ENCODE measurements around the gene LBHD1. TPM values are rescaled to one million over a fixed set of nuclear protein-coding genes. Genes with fewer than 3 reads are reported as not detected.
"Not testable (repeated sequence)": the region's sequence is repeated elsewhere in the genome, so short reads cannot be mapped to it uniquely, and the experiment has no call there.

LBHD1 gene
- total RNA-seq, 1 donor from 2014 or later: 24.3 TPM

DNA sequence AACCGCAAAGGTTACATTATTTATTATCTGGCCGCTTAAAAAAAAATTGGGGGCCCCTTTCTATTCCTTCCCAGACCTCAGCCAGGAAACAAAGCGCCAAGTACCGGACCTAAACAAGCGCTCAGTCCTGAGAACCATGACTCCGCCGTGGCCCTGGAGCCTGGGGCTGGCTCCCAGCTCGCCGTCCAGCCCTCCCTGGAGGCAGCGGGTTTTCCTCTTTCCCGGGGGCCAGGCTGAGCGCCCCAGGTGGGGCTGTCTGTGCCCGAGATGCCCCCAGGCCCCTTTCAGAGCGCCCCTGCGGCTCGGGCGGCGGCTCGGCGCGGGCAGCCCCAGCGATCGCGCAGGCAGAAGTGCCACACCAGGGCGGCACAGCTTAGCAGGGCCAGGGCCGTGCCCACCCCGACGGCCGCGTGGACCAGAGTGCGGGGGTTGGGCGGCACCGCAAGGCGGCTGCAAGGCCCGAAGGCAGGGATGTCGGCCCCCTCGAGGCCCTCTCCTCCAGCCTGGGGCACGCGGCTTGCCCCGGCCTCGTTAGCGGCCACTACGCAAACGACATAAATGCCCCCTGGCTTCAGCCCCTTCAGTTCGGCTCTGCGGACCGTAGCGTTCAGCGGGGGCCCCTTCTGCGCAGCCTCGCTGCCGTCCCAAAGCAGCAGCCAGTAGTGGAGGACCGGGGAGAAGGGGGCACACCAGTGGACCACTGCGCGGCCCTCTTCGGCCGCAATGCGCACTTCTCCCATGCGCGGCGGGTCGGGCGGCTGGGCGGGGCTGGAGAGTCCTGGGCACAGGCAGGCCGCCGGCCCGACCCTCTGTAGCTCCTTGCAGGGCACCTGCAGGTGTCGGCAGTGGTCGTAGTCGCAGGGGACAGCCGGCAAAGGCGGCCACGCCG lies 15.7 kb upstream of the LBHD1 start:
- H3K27ac Mint-ChIP-seq: no peak overlapping the region
- no peaks in the 10 kb centered on the region for H3K4me1 Mint-ChIP-seq (ENCODE audit: low read depth)
- H3K9me3 Mint-ChIP-seq: no peaks in the 10 kb centered on the region
- H3K27me3 Mint-ChIP-seq (ENCODE audit: insufficient read depth): peaks cover 6% of the 10 kb centered on the region
- DNase-seq (ENCODE audit: low spot score): no peak
- H3K4me3 Mint-ChIP-seq: no peak overlapping the region
- H3K36me3 Mint-ChIP-seq (ENCODE audit: low read depth): peaks cover 14% of the 10 kb centered on the region
- intact Hi-C loops (cut with micrococcal nuclease): no loop called here

DNA sequence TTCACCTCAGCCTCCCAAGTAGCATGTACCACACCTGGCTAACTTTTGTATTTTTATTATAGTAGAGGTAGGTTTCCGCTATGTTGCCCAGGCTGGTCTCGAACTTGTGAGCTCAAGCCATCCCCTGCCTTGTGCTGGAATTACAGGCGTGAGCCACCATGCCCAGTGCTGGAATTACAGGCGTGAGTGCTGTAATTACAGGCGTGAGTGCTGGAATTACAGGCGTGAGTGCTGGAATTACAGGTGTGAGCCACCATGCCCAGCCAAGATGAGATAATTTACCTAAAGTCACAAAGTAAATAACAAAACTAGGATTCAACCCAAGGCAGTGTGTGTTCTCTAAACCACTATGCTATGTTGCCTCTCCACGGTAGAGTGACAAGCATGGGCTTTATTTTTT lies 10.5 kb upstream of the LBHD1 start:
- H3K36me3 Mint-ChIP-seq (ENCODE audit: low read depth): peaks cover 7% of the 10 kb centered on the region
- H3K4me1 Mint-ChIP-seq (ENCODE audit: low read depth): peaks cover 21% of the 10 kb centered on the region
- H3K9me3 Mint-ChIP-seq: no peaks in the 10 kb centered on the region
- intact Hi-C loops (cut with micrococcal nuclease): no loop called here
- no peak overlapping the region for H3K27ac Mint-ChIP-seq
- DNase-seq (ENCODE audit: low spot score): no peak
- H3K27me3 Mint-ChIP-seq (ENCODE audit: insufficient read depth): no peaks in the 10 kb centered on the region
- no peak overlapping the region for H3K4me3 Mint-ChIP-seq

DNA sequence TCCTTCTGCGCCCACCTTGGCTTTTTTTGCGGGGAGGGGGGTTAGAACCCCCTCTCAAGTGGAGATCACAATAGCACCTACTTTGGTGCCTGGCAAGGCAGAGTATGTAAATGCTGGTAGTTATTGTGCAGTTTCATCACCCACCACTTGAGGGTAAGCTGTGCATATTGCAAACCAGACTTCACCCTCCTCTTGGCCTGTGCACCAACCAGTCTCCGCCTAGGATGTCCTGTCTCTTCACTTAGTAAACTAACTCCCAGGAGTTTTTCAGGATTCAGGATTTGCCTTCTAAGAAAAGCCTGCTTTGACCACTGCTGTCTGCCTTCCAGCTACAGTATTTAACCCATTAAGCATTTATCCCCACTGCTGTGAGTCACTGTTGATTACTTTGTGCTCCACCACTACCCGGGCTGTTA lies 8.8 kb upstream of the LBHD1 start:
- peak overlapping the region; percentile 72 for H3K4me3 Mint-ChIP-seq

DNA sequence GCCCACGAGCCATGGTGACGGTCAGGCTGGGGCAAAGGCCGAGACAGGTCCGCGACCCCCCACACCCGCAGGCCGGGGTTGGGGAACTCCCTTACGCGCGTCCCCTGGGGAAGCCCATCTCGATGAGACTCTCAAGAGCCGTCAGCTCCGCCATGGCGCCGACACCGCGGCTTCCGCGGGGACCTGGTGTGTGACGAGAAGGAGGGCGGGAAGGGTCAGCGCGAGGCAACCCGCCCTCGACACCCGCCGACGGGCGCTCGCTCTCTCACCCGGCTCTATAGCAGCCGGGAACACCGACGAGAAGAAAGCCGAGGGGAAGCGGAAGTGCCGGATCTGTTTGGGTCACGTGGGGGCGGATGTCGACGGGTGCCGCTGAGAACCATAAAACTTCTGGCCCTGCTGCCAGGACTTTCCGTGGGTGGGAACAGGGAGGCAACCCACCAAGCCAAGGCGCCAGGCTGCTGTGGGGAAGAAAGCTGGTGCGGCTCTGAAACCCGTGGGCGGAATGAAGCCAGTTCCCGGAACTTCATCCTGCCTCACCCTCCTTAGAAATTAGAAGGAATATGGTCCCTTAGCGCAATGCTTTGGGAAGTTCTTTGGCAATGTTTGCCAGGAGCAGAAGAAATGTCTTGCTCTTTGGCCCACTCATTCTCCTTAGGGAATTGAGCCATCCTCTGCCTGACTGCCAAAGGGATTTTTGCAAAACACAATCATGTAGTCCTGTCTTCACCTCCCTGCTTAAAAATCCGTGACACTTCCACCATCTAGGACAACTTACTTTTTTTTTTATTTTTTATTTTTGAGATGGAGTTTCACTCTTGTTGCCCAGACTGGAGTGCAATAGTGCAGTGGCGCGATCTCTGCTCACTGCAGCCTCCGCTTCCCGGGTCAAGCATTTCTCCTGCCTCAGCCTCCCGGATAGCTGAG lies 7.0 kb upstream of the LBHD1 start, which contains the start of gene UBXN1:
Gene UBXN1 (minus strand): TSS at position 304 of the 927 bp plus-strand sequence. CDS start 150 bp downstream, at position 154.
- H3K4me1 Mint-ChIP-seq (ENCODE audit: low read depth): peaks cover 36% of the 10 kb centered on the region
- peak within 1 kb of the TSS; percentile 82 for H3K27ac Mint-ChIP-seq
- no peaks in the 10 kb centered on the region for H3K9me3 Mint-ChIP-seq
- intact Hi-C loops (cut with micrococcal nuclease): loop anchor here (1.0 to 10.0 kb wide), 9 partner anchors 8 to 254 kb away; partner anchors contain the start of genes C11orf98, CSKMT, HNRNPUL2 and INTS5
- no peaks in the 10 kb centered on the region for H3K27me3 Mint-ChIP-seq (ENCODE audit: insufficient read depth)
- H3K36me3 Mint-ChIP-seq (ENCODE audit: low read depth): peaks cover 16% of the 10 kb centered on the region
- DNase-seq (ENCODE audit: low spot score): peak; percentile 79
- H3K4me3 Mint-ChIP-seq: peak within 1 kb of the TSS; percentile 80

More for the DNA sequence above, 8.8 kb upstream of the LBHD1 start:
- Mint-ChIP-seq H3K27me3 (ENCODE audit: insufficient read depth) (no peaks in the 10 kb centered on the region), H3K27ac (peak overlapping the region; percentile 67), H3K36me3 (ENCODE audit: low read depth) (peaks cover 13% of the 10 kb centered on the region), H3K4me1 (ENCODE audit: low read depth) (peaks cover 30% of the 10 kb centered on the region), H3K9me3 (no peaks in the 10 kb centered on the region)
- intact Hi-C loops (cut with micrococcal nuclease): no loop called here
- no peak for DNase-seq (ENCODE audit: low spot score)

DNA sequence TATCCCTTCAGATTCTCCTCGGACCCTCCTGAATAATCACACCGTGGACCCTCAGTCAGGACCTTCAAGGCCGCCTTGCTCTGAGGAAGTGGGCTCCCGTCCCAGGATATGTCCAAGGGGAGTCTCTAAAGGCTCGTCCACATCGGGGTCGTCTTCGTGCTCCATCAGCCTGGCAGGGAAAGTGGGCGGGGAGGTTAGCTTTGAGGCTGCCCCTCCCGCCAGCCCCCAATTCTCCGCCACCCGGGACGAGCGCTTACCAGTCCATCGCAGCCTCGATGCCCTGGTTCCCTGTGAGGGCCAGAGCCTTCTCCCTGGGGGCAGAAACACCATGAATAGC lies 6.3 kb upstream of the LBHD1 start:
- Mint-ChIP-seq H3K4me1 (ENCODE audit: low read depth) (peaks cover 36% of the 10 kb centered on the region), H3K27ac (peak overlapping the region; percentile 82), H3K36me3 (ENCODE audit: low read depth) (peaks cover 16% of the 10 kb centered on the region), H3K9me3 (no peaks in the 10 kb centered on the region), H3K27me3 (ENCODE audit: insufficient read depth) (no peaks in the 10 kb centered on the region), H3K4me3 (peak overlapping the region; percentile 80)
- intact Hi-C loops (cut with micrococcal nuclease): loop anchor here (2.0 to 10.0 kb wide), 2 partner anchors 14 to 254 kb away; partner anchors contain the start of genes C11orf98 and CSKMT
- no peak for DNase-seq (ENCODE audit: low spot score)

DNA sequence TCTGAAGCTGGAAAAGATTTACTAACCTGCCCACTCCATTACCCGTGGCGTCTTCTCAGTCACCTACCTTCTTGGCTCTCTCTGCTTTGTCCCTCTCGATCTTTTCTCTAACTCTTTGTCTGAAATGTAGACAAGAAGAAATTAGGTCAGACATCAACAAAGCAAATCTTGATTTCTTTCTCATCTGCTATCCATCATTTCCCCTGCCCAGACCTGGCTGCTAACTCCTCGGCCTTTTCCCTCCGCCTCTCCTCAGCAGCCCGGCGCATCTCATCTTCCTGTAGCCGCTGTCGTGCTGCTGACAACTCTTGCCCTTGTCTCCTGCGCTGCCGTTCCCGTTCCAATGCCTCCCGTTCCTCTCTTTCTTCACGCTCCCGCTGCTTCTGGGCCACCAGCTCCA lies 5.6 kb upstream of the LBHD1 start:
- no peaks in the 10 kb centered on the region for H3K9me3 Mint-ChIP-seq
- H3K4me3 Mint-ChIP-seq: peak overlapping the region; percentile 80
- H3K36me3 Mint-ChIP-seq (ENCODE audit: low read depth): peaks cover 16% of the 10 kb centered on the region
- H3K27ac Mint-ChIP-seq: peak overlapping the region; percentile 82
- H3K4me1 Mint-ChIP-seq (ENCODE audit: low read depth): peaks cover 40% of the 10 kb centered on the region
- H3K27me3 Mint-ChIP-seq (ENCODE audit: insufficient read depth): no peaks in the 10 kb centered on the region
- intact Hi-C loops (cut with micrococcal nuclease): loop anchor here (2.0 to 10.0 kb wide), 2 partner anchors 13 to 253 kb away; partner anchors contain the start of genes C11orf98 and CSKMT
- DNase-seq (ENCODE audit: low spot score): no peak

DNA sequence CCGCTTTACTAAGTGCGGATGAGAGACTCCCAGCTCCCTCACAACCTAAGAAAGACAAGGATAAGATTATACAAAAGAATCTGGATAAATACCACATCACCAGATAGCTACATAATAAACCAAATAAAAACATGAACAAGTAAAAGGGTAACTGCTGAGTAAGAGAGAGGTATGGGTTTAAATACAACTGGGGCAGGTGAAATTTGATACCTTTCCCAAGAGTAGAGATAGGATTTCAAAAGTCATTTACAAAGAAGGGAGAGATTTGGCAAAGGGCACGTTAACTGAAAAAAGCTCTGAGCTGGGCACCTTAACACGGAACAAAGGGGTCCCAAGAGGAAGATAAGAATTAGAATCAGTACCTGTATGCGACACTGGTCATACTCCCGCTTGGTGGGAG lies 5.1 kb upstream of the LBHD1 start:
- Mint-ChIP-seq H3K9me3 (no peaks in the 10 kb centered on the region), H3K4me3 (peak overlapping the region; percentile 80)
- intact Hi-C loops (cut with micrococcal nuclease): loop anchor here (10.0 kb wide), 1 partner anchor 252 kb away; no protein-coding TSS in a partner anchor

DNA sequence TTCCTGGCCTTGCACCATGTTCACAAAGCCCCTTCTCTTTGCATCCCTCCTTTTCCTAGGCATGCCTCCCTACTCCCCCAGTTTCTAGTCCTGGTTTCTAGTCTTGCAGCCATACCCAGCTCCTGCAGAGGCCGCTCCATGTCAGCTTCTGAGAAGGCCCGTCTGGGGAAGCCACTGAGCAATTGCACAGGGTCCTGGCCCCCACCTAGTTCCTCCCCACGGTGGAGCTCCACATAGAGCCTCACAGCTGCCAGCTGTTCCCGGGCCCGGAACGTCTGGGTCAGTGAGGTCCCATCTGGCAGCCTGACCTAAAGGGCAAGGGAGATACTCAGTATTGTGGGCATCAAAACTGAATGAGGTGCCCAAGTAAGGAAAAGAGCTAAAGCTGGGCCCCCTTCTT lies 4.6 kb upstream of the LBHD1 start:
- H3K27ac Mint-ChIP-seq: peak overlapping the region; percentile 6
- H3K27me3 Mint-ChIP-seq (ENCODE audit: insufficient read depth): no peaks in the 10 kb centered on the region
- intact Hi-C loops (cut with micrococcal nuclease): loop anchor here (10.0 kb wide), 1 partner anchor 252 kb away; no protein-coding TSS in a partner anchor
- H3K4me1 Mint-ChIP-seq (ENCODE audit: low read depth): peaks cover 40% of the 10 kb centered on the region
- H3K4me3 Mint-ChIP-seq: peak overlapping the region; percentile 80
- H3K9me3 Mint-ChIP-seq: no peaks in the 10 kb centered on the region
- no peak for DNase-seq (ENCODE audit: low spot score)
- peaks cover 16% of the 10 kb centered on the region for H3K36me3 Mint-ChIP-seq (ENCODE audit: low read depth)

More for the DNA sequence above, 5.1 kb upstream of the LBHD1 start:
- H3K27me3 Mint-ChIP-seq (ENCODE audit: insufficient read depth): no peaks in the 10 kb centered on the region
- H3K27ac Mint-ChIP-seq: peak overlapping the region; percentile 6
- H3K36me3 Mint-ChIP-seq (ENCODE audit: low read depth): peaks cover 16% of the 10 kb centered on the region
- peaks cover 40% of the 10 kb centered on the region for H3K4me1 Mint-ChIP-seq (ENCODE audit: low read depth)
- DNase-seq (ENCODE audit: low spot score): no peak

DNA sequence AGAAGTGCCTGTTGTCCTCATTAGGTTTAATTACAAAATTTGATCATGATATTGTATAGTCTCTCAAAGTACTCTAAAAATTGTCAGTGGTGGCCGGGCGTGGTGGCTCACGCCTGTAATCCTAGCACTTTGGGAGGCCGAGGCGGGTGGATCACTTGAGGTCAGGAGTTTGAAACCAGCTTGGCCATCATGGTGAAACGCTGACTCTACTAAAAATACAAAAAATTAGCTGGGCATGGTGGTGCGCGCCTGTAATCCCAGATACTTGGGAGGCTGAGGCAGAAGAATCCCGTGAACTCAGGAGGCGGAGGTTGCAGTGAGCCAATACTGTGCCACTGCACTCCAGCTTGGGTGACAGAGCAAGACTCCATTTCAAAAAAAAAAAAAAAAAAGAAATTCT lies 3.3 kb upstream of the LBHD1 start:
- not testable (repeated sequence) for H3K9me3 Mint-ChIP-seq; DNase-seq (ENCODE audit: low spot score); H3K4me3 Mint-ChIP-seq; H3K27ac Mint-ChIP-seq; H3K27me3 Mint-ChIP-seq (ENCODE audit: insufficient read depth)
- peaks cover 16% of the 10 kb centered on the region for H3K36me3 Mint-ChIP-seq (ENCODE audit: low read depth)
- intact Hi-C loops (cut with micrococcal nuclease): loop anchor here (10.0 kb wide), 1 partner anchor 251 kb away; no protein-coding TSS in a partner anchor
- peaks cover 34% of the 10 kb centered on the region for H3K4me1 Mint-ChIP-seq (ENCODE audit: low read depth)

DNA sequence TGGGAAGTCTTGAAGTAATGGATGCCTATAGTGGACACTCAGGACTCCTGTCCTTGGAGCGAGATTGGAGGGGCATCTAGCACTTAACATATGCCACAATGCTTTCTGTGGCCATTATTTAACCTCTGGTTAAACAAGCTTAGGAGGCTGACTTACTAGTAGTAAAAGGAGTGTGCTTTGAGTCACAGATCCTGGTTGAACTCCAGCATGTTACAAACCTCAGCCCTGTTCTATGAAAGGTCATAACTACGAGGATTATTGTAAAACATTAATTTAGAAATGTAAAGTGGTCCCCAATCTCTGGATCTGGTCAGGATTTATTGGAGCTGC lies 1.1 kb upstream of the LBHD1 start:
- DNase-seq (ENCODE audit: low spot score): no peak
- H3K4me3 Mint-ChIP-seq: peak overlapping the region; percentile 97
- H3K9me3 Mint-ChIP-seq: no peaks in the 10 kb centered on the region
- H3K4me1 Mint-ChIP-seq (ENCODE audit: low read depth): peaks cover 40% of the 10 kb centered on the region
- H3K27me3 Mint-ChIP-seq (ENCODE audit: insufficient read depth): no peaks in the 10 kb centered on the region
- H3K27ac Mint-ChIP-seq: peak overlapping the region; percentile 98
- intact Hi-C loops (cut with micrococcal nuclease): loop anchor here (10.0 kb wide), 1 partner anchor 248 kb away; no protein-coding TSS in a partner anchor
- peaks cover 20% of the 10 kb centered on the region for H3K36me3 Mint-ChIP-seq (ENCODE audit: low read depth)

DNA sequence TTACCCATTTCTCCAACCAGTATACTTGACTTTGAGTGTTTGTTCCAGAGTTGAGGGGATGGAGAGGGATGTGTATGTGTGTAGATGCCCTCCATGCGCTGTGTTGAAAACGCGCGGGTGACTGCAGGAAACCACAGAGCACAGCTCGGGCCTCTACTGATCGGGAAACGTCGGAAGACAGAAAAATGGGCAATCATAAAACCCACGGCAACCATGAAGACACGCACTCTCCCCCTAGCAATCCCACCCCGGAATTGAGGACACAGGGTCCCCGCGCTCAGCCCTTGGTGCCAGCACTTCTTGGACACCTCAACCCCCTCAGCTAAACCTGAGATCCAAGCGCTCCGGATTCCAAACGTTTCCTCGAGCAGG lies 845 bp downstream of the LBHD1 start:
- Mint-ChIP-seq H3K27ac (peak overlapping the region; percentile 98), H3K4me1 (ENCODE audit: low read depth) (peaks cover 37% of the 10 kb centered on the region), H3K9me3 (no peaks in the 10 kb centered on the region), H3K4me3 (peak overlapping the region; percentile 97), H3K36me3 (ENCODE audit: low read depth) (peaks cover 21% of the 10 kb centered on the region), H3K27me3 (ENCODE audit: insufficient read depth) (no peaks in the 10 kb centered on the region)
- DNase-seq (ENCODE audit: low spot score): no peak
- intact Hi-C loops (cut with micrococcal nuclease): loop anchor here (1.0 to 10.0 kb wide), 6 partner anchors 8 to 246 kb away; partner anchors contain the start of genes HNRNPUL2, INTS5, TUT1 and UBXN1

DNA sequence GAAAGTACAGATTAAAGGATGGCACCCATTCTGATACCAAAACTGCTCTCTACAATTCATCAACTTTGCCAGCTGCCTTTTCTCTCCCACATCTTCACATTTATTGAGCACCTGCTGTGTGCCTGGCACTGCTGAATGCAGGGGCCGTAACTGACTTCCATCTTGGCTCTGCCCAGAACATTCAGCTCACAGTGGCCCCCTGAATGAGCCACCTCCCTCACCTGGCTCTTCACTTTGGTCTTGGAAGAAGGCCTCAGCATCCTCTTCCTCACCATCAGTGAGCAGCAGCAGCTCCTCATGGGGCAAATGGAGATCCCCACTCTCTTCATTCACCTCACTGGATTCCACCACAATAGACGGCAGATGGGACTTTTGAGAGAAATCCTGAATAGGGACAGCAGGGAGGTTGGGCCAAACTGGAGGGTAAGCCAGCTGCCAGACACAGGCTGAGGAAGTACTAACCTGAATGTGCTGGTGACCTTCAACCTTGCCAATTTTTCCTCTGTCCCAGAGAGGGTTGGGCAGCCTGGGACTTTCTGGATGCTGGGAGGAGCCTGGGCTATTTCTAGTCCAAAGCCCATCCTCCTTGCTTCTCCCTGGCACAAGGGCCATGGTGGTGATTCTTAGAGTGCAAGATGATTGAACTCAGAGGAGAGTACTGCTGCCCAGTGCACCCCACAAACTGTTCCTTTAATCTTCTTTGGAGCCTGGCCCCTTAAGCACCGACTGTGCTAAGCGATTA lies 2.5 kb downstream of the LBHD1 start:
- Mint-ChIP-seq H3K9me3 (no peaks in the 10 kb centered on the region), H3K27me3 (ENCODE audit: insufficient read depth) (no peaks in the 10 kb centered on the region), H3K4me1 (ENCODE audit: low read depth) (peaks cover 33% of the 10 kb centered on the region), H3K36me3 (ENCODE audit: low read depth) (peaks cover 29% of the 10 kb centered on the region), H3K27ac (peak overlapping the region; percentile 98), H3K4me3 (peak overlapping the region; percentile 97)
- intact Hi-C loops (cut with micrococcal nuclease): loop anchor here (2.0 to 10.0 kb wide), 2 partner anchors 171 to 245 kb away; no protein-coding TSS in a partner anchor
- DNase-seq (ENCODE audit: low spot score): no peak

All from activated T-helper 1 cell treated with anti-CD3 and anti-CD28 coated beads, Interleukin-12 subunit alpha, Interleukin-12 subunit beta, Interleukin-2, Interleukin-4 antibody, amounts not matched to agents 30 ng/mL and 10 ng/mL and 1 ng/mL, durations not matched to agents 14 hours and 24 hours and 36 hours (primary cell).